ENCODE data around the gene CACNG5. TPM values are rescaled to one million over a fixed set of nuclear protein-coding genes. Genes with fewer than 3 reads are reported as not detected.

The CACNG5 gene
- total and polyA plus RNA-seq, 2 donors (not counting 1 experiment from before 2014, with no cell fraction given), result not detected

- Histone ChIP-seq H3K27me3 (replicated peaks in 1 of 4; ENCODE audit: control extremely low read depth in 1 of 4, control insufficient read depth in 3 of 4, insufficient read depth in 4 of 4, low read length in 3 of 4) (peaks cover 0 to 12% (median 3%) of the 10 kb centered on the region in 4 experiments), H4K20me1 (ENCODE audit: control insufficient read depth, insufficient read depth, low read length, poor library complexity, severe bottlenecking) (no peaks in the 10 kb centered on the region), H3K36me3 (replicated peaks in 1 of 2; ENCODE audit: control extremely low read depth in 1 of 2, control insufficient read depth in 1 of 2, extremely low read depth in 1 of 2, insufficient read depth in 2 of 2, low read length in 1 of 2) (no peaks in the 10 kb centered on the region), H2AFZ (ENCODE audit: insufficient read depth, low read depth, low read length, poor library complexity, severe bottlenecking) (no peak overlapping the region), H3K27ac (ENCODE audit: low read length in 2 of 2) (no peak overlapping the region), H3K4me2 (replicated peaks; ENCODE audit: low read depth, low read length, poor library complexity, severe bottlenecking) (no peak overlapping the region), H3K79me2 (ENCODE audit: control insufficient read depth, insufficient read depth, low read length) (no peaks in the 10 kb centered on the region), H3K9ac (ENCODE audit: low read length) (no peak overlapping the region), H3K9me3 (ENCODE audit: control extremely low read depth in 1 of 3, control insufficient read depth in 2 of 3, insufficient read depth in 1 of 3, low read length in 2 of 3) (peaks cover 0 to 3% (median 0%) of the 10 kb centered on the region in 3 donors), H3K4me3 (ENCODE audit: control extremely low read depth in 1 of 5, extremely low read depth in 1 of 5, insufficient read depth in 1 of 5, low read depth in 2 of 5, low read length in 4 of 5) (no peak overlapping the region), H3K4me1 (ENCODE audit: control insufficient read depth in 2 of 2, insufficient read depth in 2 of 2, low read length in 2 of 2) (no peaks in the 10 kb centered on the region)
- H3K27ac Mint-ChIP-seq, result no peak overlapping the region
- no peak for TF ChIP-seq CTCF (IDR thresholded peaks at IDR 0.05)
- no peak for TF ChIP-seq EZH2 (IDR thresholded peaks at IDR 0.05; ENCODE audit: borderline replicate concordance, insufficient read depth, low read depth, low read length, poor library complexity, severe bottlenecking)
- H3K9me3 Mint-ChIP-seq (ENCODE audit: insufficient read depth), result no peaks in the 10 kb centered on the region
- DNase-seq (no peak), ATAC-seq (ENCODE audit: low read depth) (no peak)
- H3K4me1 Mint-ChIP-seq, result no peaks in the 10 kb centered on the region
- CTCF ChIA-PET, result no interaction called here
- 97% methylated on average over 19 of the region's 19 CpGs for WGBS (ENCODE audit: insufficient coverage)
- H3K27me3 Mint-ChIP-seq, result peaks cover 17% of the 10 kb centered on the region
- H3K4me3 Mint-ChIP-seq, result no peak overlapping the region
- intact Hi-C loops (cut with micrococcal nuclease), result no loop called here
- POLR2A ChIA-PET, result no interaction called here
Observed at GRCh38 chr17:66803474-66803951, 31.4 kb upstream of the CACNG5 start.

DNA sequence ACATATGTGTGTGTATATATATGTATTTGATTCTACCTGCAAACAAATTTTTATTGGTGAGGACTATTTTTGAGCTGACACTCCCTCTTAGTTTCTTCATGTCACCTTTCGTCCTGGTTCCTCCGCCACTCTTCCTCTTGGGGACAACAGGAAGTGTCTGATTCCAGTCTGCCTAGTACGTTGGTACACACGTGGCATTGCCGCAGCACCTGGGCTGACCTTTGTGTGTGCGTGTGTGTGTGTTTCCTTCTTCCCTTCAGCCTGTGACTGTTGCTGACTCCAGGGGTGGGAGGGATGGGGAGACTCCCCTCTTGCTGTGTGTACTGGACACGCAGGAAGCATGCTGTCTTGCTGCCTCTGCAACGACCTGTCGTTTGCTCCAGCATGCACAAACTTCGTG is 29.4 kb upstream of the CACNG5 start:
- ATAC-seq (ENCODE audit: low read depth) (no peak), DNase-seq (no peak)
- Histone ChIP-seq H2AFZ (ENCODE audit: insufficient read depth, low read depth, low read length, poor library complexity, severe bottlenecking) (no peak overlapping the region), H3K9ac (ENCODE audit: low read length) (no peak overlapping the region), H3K79me2 (ENCODE audit: control insufficient read depth, insufficient read depth, low read length) (no peaks in the 10 kb centered on the region), H3K27me3 (replicated peaks in 1 of 4; ENCODE audit: control extremely low read depth in 1 of 4, control insufficient read depth in 3 of 4, insufficient read depth in 4 of 4, low read length in 3 of 4) (peaks cover 0 to 16% (median 3%) of the 10 kb centered on the region in 4 experiments), H3K9me3 (ENCODE audit: control extremely low read depth in 1 of 3, control insufficient read depth in 2 of 3, insufficient read depth in 1 of 3, low read length in 2 of 3) (peaks cover 0 to 3% (median 0%) of the 10 kb centered on the region in 3 donors), H4K20me1 (ENCODE audit: control insufficient read depth, insufficient read depth, low read length, poor library complexity, severe bottlenecking) (no peaks in the 10 kb centered on the region), H3K4me2 (replicated peaks; ENCODE audit: low read depth, low read length, poor library complexity, severe bottlenecking) (no peak overlapping the region), H3K4me1 (ENCODE audit: control insufficient read depth in 2 of 2, insufficient read depth in 2 of 2, low read length in 2 of 2) (no peaks in the 10 kb centered on the region), H3K36me3 (replicated peaks in 1 of 2; ENCODE audit: control extremely low read depth in 1 of 2, control insufficient read depth in 1 of 2, extremely low read depth in 1 of 2, insufficient read depth in 2 of 2, low read length in 1 of 2) (no peaks in the 10 kb centered on the region), H3K4me3 (ENCODE audit: control extremely low read depth in 1 of 5, extremely low read depth in 1 of 5, insufficient read depth in 1 of 5, low read depth in 2 of 5, low read length in 4 of 5) (no peak overlapping the region), H3K27ac (ENCODE audit: low read length in 2 of 2) (no peak overlapping the region)
- Mint-ChIP-seq H3K27me3 (peaks cover 27% of the 10 kb centered on the region), H3K9me3 (ENCODE audit: insufficient read depth) (no peaks in the 10 kb centered on the region), H3K4me1 (no peaks in the 10 kb centered on the region), H3K4me3 (no peak overlapping the region), H3K27ac (no peak overlapping the region)
- ChIA-PET CTCF (no interaction called here), POLR2A (no interaction called here)
- intact Hi-C loops (cut with micrococcal nuclease), result no loop called here
- WGBS (ENCODE audit: insufficient coverage), result 9% methylated on average over 7 of the region's 10 CpGs
- TF ChIP-seq CTCF (IDR thresholded peaks at IDR 0.05), result no peak
- TF ChIP-seq EZH2 (IDR thresholded peaks at IDR 0.05; ENCODE audit: borderline replicate concordance, insufficient read depth, low read depth, low read length, poor library complexity, severe bottlenecking), result no peak
